ENCODE results near the gene PDGFA.

- TF ChIP-seq EZH2 (IDR thresholded peaks at IDR 0.05; ENCODE audit: insufficient read depth, poor library complexity, severe bottlenecking) (no peak), EZH2phosphoT487 (IDR thresholded peaks at IDR 0.05; ENCODE audit: insufficient read depth, low read depth) (no peak)
These were observed 12.6 kb downstream of the PDGFA start for GRCh38 chr7:506921-507622.

All from GM23248 (cell line).